Activated CD8-positive, alpha-beta memory T cell treated with anti-CD3 and anti-CD28 coated beads for 48 hours (primary cell): ENCODE results near the gene SH3PXD2A.
"Not testable (repeated sequence)": the region's sequence is repeated elsewhere in the genome, so short reads cannot be mapped to it uniquely, and the experiment has no call there.

ENCODE experiments used
- DNase-seq, 3 experiments: peaks; one replicate each; pipeline ENCODE4 v3.0.0-alpha.2; 2020; ENCODE audit warnings: low read depth in 2 of 3, low spot score in 2 of 3

Gene SH3PXD2A

GRCh38 chr10:103668351-103669242, 186.8 kb downstream of the SH3PXD2A start:
- no peak for DNase-seq

- no peak for DNase-seq
Observed at GRCh38 chr10:103667356-103667755, 188.0 kb downstream of the SH3PXD2A start.

GRCh38 chr10:103666762-103667150, 188.6 kb downstream of the SH3PXD2A start:
- DNase-seq, result no peak

- DNase-seq, result no peak
Observed at GRCh38 chr10:103666087-103666761, 189.2 kb downstream of the SH3PXD2A start.

GRCh38 chr10:103665162-103665889, 190.1 kb downstream of the SH3PXD2A start:
- DNase-seq, result no peak

GRCh38 chr10:103663802-103664201, 191.6 kb downstream of the SH3PXD2A start:
- no peak for DNase-seq

GRCh38 chr10:103663236-103663635, 192.1 kb downstream of the SH3PXD2A start:
- no peak for DNase-seq

- not testable (repeated sequence) for DNase-seq
Observed at GRCh38 chr10:103662704-103663103, 192.7 kb downstream of the SH3PXD2A start.

- DNase-seq, result peak in 1 of 3 experiments; percentile 7
Observed at GRCh38 chr10:103661198-103661950, 194.0 kb downstream of the SH3PXD2A start.

GRCh38 chr10:103660364-103661197, 194.8 kb downstream of the SH3PXD2A start:
- no peak for DNase-seq

- DNase-seq, result peak in 2 of 3 experiments; percentile 13 to 24
Observed at GRCh38 chr10:103659674-103660363, 195.6 kb downstream of the SH3PXD2A start.

- DNase-seq, result no peak
Observed at GRCh38 chr10:103658049-103658577, 197.3 kb downstream of the SH3PXD2A start.

GRCh38 chr10:103657061-103657591, 198.2 kb downstream of the SH3PXD2A start:
- no peak for DNase-seq

- no peak for DNase-seq
Observed at GRCh38 chr10:103654925-103655324, 200.5 kb downstream of the SH3PXD2A start.

GRCh38 chr10:103653581-103654037, 201.8 kb downstream of the SH3PXD2A start:
- no peak for DNase-seq

- DNase-seq, result no peak
Observed at GRCh38 chr10:103652599-103653281, 202.6 kb downstream of the SH3PXD2A start.

GRCh38 chr10:103651783-103652476, 203.4 kb downstream of the SH3PXD2A start:
- DNase-seq, result no peak

- no peak for DNase-seq
Observed at GRCh38 chr10:103651333-103651732, 204.0 kb downstream of the SH3PXD2A start.
